GM19438 (cell line): ENCODE data around the gene MAMDC2.

ENCODE experiments used
- ATAC-seq: cut with Tn5 transposase; IDR thresholded peaks from one replicate; pipeline ENCODE4 v1.9.1; 2021; ENCODE audit warnings: low read depth; ENCODE audit not compliant: unreplicated experiment

Gene MAMDC2

DNA sequence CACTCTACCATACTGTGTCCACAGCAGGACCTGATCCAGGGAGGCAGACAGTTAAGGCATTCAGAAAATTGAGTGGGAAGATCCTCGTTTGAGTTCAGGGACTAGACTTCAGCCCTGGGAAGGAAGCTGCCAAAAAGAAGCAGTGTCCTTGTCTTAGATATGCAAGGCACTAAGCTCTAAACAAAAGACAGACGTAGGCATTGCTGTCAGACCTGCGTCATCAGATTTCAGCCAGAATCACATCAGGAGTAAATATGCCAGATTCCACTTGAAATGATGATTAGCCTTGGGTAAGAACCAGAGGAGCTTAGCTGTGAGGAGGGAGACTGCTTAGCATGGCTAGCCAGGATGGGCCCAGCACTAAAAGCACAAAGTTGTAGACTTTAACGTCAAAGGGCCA is 56.7 kb downstream of the MAMDC2 start:
- no peak for ATAC-seq

DNA sequence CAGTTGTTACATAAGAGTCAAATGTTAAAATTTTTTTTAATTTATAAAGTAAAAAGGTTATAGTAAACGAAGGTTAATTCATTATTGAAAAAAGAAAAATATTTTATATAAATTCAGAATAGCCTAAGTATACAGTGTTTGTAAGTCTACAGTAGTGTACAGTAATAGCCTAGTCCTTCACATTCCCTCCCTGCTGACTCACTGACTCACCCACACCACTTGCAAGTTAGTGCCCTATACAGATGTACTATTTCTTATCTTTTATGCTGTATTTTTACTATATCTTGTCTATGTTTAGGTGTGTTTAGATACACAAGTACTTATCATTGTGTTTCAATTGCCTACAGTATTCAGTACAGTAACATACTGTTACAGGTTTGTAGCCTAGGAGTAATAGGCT is 57.6 kb downstream of the MAMDC2 start:
- ATAC-seq, result no peak

DNA sequence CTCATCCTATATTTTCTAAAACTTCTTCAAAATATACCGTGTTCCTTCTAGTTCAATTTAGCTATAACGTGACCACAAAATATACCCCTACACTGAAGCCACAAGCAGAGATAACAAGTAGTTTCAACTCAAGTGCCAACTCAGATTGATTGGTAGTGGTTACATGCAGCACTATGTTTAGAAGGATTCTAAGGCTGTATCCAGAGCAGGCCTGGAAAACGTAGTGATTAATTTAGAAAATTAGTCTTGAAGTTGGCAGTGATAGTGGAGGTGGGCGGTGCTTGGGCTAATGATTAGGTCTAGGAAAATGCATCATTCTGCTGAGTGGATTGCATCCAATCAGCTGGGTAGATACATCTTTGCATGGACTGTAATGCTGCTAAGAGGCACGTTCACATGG is 61.5 kb downstream of the MAMDC2 start:
- no peak for ATAC-seq

DNA sequence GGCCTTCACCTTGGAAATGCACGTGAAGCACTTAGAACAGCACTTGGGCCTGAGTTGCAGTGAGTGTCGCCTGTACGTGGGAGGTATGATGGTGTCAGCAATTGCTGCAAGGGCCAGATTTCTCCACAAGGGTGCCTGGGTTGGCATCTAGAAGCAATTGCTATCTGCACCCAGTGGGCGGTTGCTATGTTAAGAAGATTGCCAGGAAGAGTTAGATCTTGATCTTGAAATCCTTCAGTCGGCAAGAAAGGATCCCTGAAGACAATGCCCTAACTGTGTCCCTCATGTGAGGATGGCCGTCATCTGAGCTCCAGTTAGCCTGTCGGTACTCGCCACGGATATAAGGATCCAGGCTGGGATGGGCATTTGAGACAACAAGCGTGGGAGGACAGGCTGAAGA is 62.9 kb downstream of the MAMDC2 start:
- no peak for ATAC-seq

DNA sequence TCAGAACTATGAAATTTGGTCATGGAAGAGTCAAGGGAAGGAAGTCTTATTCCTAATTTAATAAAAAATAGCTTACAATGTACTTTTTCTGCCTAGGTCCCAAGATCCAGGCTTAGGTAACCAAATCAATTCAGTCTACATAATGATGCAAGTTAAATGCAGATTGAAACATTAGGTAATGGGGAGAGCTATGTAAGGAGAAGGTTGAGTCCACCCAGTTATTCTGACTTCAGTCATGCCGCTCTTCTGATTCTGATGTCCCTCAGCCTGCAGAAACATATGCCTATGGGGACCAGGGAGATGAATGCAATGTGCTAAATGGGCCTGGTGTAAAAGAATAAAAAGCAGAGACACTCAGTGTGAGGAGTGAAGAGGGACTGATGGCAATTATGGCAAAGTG is 63.9 kb downstream of the MAMDC2 start:
- ATAC-seq, result no peak

DNA sequence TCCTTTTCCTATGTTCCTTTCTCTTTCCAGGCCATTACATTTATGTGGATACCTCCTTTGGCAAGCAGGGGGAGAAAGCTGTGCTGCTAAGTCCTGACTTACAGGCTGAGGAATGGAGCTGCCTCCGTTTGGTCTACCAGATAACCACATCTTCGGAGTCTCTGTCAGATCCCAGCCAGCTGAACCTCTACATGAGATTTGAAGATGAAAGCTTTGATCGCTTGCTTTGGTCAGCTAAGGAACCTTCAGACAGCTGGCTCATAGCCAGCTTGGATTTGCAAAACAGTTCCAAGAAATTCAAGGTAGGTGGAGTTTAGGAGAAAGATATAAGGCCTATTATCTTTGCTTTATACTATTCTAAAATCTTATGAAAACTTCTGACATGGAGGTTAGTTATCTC is 64.5 kb downstream of the MAMDC2 start:
- no peak for ATAC-seq

DNA sequence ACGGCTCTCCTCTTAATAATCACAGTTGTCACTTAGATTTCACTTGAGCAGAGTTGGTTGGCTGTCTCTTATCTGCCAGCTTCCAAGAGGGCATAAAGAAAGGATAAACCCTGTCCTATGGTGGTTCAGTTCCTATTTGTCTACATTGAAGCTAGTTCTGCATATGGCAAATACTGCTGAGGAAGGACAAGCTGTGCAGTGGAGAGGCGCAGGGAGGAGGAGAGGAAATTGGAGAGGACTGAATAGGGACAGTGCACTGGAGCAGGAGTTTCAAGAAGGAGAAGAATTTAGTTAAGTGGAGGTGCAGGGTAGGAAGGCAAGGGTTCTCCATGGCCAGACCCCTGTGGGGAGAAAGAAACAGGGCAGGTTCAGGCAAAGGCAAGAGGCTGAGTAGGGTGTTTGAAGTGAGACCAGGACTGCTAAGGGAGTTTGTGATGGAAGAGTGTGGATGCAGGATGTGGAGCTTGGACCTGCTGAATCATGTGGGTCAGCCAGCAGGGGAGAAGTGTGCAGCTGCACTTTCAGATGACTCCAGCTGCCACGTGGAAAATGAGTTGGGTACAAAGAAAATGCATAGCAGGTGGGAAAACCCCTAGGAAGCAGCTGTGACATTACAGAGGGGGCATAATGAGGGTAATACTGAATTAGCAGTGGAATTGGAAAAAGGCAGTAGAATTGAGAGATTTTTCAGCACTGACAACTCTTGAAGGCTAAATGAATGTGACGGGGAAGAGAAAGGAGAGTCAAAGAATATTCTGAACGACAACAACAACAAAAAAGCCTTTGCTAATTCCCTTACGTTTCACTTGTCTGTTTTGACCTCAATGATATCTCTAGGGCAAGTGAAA is 66.8 kb downstream of the MAMDC2 start:
- no peak for ATAC-seq

DNA sequence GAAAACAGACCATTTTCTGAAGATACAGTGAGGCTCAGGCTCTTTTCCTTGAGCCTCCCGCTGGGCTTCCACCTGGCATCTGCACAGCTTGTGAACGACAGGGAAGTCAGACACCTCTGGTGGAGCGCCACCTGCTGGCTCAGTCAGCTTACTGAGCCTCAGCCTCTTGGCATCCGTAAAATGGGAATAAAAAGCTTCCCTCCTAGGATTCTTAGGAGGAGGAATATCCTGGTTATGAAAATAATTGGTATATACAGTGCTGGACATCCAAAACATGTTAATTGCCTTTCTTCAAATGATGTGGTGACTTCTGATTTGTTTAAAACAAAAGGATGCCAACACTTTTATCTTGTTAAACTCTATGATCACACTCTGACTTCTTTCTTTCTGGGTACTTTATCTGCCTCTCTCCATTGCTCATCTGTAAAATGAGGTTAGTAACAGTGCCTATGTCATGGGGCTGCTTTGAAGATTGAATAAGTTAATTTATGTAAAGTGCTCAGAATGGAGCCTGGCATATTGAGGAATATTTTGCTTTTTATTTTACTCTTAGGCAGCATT is 67.5 kb downstream of the MAMDC2 start:
- no peak for ATAC-seq

DNA sequence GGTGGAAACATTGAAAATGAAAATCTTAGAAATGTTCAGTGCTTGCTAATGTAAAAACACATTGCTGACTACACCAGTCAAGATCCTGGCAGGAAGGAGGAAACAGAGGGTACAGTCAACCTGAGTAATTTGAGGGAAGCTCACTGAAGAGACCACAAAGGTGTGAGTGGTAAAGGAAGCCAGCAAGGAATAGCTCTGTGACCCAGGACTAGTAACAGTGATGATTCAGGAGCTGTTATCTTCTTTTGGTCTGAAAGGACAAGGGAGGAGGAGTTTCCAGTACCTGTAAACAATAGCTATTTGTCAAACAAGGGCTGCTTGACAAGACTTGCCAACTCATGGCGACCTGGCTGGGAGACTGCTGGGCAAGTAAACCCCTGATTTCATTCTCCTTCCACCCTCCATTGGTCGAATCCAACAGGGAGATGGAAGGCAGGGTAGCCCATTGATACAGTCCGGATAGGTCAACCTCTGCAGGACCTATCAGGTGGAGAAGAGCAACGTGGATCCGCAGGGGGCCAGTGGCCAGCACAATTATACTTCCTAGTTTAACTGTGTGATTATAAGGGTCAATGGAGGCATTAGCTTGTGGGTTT is 68.1 kb downstream of the MAMDC2 start:
- no peak for ATAC-seq

DNA sequence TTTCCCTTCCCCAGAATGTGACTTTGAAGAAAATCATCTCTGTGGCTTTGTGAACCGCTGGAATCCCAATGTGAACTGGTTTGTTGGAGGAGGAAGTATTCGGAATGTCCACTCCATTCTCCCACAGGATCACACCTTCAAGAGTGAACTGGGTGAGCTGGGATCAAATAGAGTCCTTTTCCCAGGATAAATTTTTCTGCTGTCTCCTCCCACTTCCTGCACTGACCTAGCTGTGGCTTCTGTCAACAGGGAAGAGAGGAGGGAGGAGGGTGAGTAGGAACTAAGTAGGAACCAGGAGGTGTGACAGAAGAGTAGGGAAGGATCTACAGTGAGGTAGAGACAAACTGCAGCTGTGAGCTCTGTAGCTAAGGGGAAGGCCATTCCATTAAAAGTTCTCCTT is 69.3 kb downstream of the MAMDC2 start:
- ATAC-seq, result no peak

DNA sequence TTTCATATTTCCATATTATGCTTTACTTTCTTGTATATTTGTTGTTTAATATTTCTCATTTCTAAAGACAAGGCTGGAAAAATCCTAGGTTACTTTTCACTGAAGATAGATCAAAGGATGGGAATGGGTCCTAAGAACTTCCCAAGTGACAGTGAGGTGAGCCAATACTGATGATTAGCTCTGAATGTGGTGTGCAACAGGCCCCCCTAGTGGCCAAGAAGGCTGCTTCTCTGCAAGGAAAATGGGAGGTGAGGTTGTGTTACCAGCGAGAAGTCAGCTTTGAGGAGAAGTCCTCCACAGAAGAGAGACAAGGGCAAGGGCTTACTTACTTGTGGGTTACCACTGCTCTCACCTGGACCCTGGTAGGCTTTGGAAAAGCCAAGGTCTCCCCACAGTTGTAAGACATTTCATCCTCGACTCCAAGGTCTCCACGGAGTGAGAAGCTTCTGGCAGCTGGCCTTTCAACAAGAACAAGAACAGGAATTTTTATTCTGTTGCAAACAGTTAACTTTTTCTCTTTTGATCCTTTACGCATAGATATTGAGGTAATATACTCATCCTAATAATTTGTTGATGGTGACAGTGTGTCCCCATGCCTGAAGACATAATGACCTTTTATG is 69.9 kb downstream of the MAMDC2 start:
- peak; percentile 77 for ATAC-seq

DNA sequence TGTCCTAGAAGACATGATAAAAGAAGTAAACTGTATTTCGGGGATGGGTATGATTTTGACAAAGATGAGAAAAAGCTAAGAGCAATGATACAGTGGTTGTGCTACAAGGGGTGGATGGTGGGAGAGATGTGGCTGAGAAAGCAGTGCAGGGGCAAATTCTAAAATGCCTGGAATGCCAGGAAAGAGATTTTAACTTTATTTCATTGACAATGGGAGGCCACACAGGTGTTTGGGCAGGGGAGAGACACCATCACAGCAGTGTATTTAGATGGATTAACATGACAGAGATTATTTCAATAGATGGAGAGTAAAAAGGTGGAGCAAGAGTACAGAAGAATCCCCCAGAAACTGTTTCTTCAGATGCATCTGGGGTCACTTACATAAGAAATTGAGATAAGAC is 71.2 kb downstream of the MAMDC2 start:
- ATAC-seq, result no peak

DNA sequence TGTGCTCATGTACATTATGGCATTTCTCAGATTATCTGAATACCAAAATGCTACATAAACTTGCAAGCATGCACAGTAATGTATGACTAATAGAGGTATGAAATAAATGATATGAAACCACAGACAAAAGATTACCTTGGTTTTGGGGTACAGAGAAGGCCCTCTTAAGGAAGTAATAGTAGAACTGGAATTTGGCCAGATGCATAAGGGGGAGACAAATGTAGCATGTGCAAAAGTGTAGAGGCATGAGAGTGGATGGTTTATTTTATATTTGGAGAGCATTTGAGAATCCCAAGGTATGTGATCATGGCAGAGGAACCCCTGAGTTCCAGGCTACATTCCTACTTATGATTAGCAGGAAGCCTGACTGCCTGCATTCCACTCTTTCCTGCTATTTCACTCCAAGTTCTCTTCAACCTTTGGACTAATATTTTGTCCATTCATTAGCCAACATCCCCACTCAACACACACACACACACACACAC is 74.2 kb downstream of the MAMDC2 start:
- no peak for ATAC-seq

DNA sequence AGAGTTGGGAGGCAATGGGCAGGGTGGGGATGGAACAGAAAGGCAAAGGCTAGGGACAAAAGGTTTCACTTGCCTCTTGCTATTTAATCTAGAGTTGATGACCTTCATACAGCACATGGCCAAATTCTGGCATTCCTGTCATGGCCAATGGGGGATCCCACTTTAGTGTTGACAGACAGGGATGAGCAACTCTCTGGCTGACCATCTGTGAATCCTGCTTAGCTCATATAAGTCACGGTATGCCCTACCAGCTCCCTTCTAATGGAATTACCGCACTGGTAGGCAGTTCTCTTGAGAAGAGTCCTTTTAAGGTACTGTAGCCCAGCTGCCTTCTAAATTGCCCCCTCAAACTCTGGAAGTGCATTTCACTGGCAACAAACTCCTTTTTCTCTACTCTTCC is 76.1 kb downstream of the MAMDC2 start:
- no peak for ATAC-seq

DNA sequence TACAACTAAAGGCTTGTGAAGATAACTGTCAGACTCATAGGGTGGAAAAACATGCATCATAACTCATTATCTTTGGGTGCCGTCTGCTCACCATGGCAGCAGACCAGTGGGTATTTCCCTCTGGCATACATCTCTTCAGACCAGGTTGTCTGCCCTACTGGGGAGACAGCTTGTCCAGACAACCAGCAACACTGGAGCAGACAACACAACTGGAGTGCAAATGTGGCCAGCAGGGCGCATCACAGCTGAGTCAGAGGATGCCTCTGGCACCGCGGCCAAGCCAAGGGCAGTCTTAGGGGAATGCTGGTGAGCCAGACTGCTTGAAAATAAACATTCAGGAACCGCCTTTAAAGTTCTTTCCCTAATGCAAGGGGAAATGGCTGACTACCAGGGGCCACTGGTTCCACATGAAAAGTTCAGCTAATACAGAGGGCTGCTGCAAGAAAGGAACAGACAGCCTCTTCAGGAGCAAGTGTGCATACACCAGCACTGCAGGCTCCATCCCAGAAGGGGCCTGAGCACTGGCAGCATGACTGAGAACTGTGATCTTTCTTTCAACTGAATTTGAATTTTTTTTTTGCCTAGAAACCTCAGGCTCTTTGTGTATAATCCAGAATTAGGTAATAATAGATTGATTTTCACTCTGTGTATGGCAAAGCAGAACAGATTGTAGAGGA is 77.3 kb downstream of the MAMDC2 start:
- no peak for ATAC-seq

DNA sequence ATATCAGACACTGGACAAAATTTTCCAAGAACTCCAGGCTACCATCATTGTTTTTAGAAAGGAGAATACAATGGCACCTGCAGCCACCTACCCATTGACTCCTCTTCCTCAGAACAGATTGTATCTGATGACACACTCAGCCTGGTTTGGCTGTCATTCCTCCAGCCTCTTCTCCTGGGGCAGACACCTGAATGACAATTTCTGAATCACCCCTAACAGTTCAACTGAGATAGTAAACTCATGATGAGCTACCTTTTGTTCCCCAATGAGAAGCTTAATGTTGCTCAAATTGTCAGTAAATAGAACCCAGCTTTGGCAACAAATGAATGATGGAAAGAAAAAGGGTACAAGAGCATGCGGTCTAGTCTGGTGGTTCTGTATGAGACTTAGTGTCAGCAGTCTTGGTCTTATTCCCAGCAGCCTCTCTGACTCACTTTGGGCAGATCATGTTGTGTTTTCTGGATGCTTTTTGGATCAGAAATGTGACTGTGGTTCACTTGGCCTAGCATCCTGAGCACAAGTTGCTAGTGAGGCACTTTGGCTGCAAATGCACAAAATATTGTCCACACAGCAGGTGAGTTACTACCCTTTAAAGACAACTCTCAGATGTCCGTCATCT is 78.3 kb downstream of the MAMDC2 start:
- no peak for ATAC-seq

DNA sequence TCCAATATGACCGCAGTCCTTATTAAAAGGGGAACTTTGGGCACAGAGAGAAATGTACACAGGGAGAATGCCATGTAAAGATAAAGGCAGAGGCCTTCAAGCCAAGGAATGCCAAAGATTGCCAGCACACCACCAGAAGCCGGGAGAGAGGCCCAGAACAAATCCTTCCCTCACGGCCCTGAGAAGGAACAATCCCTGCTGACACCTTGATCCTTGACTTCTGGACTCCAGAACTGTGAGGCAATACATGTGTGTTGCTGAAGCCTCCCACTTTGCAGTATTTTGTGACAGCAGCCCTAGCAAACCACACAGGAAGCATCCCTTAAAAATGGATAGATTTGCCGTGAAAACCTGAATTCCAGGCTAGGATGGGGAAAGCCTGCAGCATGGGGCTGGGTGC is 80.0 kb downstream of the MAMDC2 start:
- no peak for ATAC-seq

DNA sequence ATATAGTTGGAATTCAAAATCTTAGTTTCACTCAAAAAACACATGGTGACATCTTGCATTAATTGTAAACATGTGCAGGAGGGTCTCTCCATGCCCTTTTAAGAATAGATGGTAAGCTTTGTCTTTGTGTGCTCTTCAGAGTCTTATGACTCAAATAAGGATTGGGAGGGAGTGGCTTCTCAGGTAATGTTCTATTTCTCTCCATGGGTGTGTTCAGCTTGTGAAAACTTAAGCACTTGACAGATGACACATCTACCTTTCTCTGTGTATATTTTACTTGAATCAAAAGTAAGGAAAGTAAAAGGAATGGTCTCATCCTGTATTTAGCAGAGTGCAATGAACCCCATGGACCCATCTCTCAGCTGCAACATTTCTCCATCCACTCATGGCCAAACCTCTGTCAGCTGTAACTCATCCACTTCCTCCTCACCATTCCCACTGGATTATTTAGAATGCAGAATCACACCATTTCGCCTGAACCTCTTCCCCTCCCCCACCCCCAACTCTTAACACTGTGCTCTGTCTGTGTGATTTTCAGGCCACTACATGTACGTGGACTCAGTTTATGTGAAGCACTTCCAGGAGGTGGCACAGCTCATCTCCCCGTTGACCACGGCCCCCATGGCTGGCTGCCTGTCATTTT is 82.1 kb downstream of the MAMDC2 start:
- no peak for ATAC-seq

DNA sequence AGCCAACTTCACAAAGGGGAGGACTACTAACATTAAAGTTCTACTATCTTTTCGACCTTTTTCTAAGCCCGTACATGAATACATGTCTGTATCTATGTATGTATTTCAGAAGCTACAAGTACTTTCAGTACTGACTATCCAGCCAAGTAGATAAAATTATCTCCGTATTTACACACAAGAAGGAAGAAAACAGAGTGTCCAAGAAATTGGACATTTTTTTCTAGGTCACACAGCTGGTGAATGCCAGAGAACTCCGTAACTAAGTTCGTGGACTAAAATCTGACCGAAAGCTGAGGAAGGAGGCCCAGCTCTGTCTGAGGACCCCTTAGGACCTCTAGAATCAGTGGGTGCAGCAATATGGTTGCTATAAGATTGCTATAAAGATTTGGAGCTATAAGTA is 83.4 kb downstream of the MAMDC2 start:
- no peak for ATAC-seq
